Astrocyte (in vitro differentiated cells and primary cell): ENCODE data around the gene ITGA2B. TPM values are rescaled to one million over a fixed set of nuclear protein-coding genes. Genes with fewer than 3 reads are reported as not detected.
"Not testable (repeated sequence)": the region's sequence is repeated elsewhere in the genome, so short reads cannot be mapped to it uniquely, and the experiment has no call there.

ENCODE experiments used
- DNase-seq: peaks from one replicate; pipeline ENCODE4 v3.0.0-alpha.2; 2010; ENCODE audit warnings: low read depth
- FAIRE-seq: peaks from 2 replicates; lab custom pipeline; 2011; peaks lifted over from hg19 to GRCh38; lab: Jason Lieb, UNC
- H2AFZ ChIP-seq: 2 replicates; pipeline ENCODE4 v1.6.0; 2012; ENCODE audit warnings: low read depth, low read length, inconsistent platforms
- H3K27ac ChIP-seq: 2 replicates; pipeline ENCODE4 v1.5.1; 2011; ENCODE audit warnings: low read depth, low read length, inconsistent platforms
- H3K27me3 ChIP-seq: 2 replicates; pipeline ENCODE4 v1.6.0; 2011; ENCODE audit warnings: low read length, inconsistent platforms; ENCODE audit not compliant: insufficient read depth
- H3K36me3 ChIP-seq: 2 replicates; pipeline ENCODE4 v1.5.1; 2011; ENCODE audit warnings: low read length, inconsistent platforms; ENCODE audit not compliant: insufficient read depth
- H3K4me1 ChIP-seq: 2 replicates; pipeline ENCODE4 v1.5.1; 2011; ENCODE audit warnings: low read length, inconsistent platforms; ENCODE audit not compliant: insufficient read depth
- H3K4me2 ChIP-seq: 2 replicates; pipeline ENCODE4 v1.6.0; 2012; ENCODE audit warnings: low read length, inconsistent platforms
- H3K4me3 ChIP-seq: 2 replicates; pipeline ENCODE4 v1.5.1; 2011; ENCODE audit warnings: low read depth, mild to moderate bottlenecking, low read length, inconsistent platforms; ENCODE audit not compliant: insufficient read depth
- H3K79me2 ChIP-seq: 2 replicates; pipeline ENCODE4 v1.6.0; 2012; ENCODE audit warnings: mild to moderate bottlenecking, low read length, inconsistent platforms; ENCODE audit not compliant: insufficient read depth
- H3K9ac ChIP-seq: 2 replicates; pipeline ENCODE4 v1.6.0; 2012; ENCODE audit warnings: mild to moderate bottlenecking, low read length, inconsistent platforms
- H3K9me3 ChIP-seq: 2 replicates; pipeline ENCODE4 v1.5.1; 2012; ENCODE audit warnings: low read depth, mild to moderate bottlenecking, low read length, inconsistent platforms; ENCODE audit not compliant: insufficient read depth
- H4K20me1 ChIP-seq: 2 replicates; pipeline ENCODE4 v1.6.0; 2012; ENCODE audit warnings: low read length, inconsistent platforms; ENCODE audit not compliant: insufficient read depth
- H3K27ac Mint-ChIP-seq: one replicate; pipeline ENCODE4 v1.8.0; 2021; ENCODE audit warnings: mild to moderate bottlenecking, mixed read lengths; ENCODE audit not compliant: unreplicated experiment
- H3K27me3 Mint-ChIP-seq: one replicate; pipeline ENCODE4 v1.8.0; 2021; ENCODE audit warnings: low read depth, mixed read lengths; ENCODE audit not compliant: unreplicated experiment
- H3K36me3 Mint-ChIP-seq: one replicate; pipeline ENCODE4 v1.8.0; 2021; ENCODE audit warnings: low read depth, mixed read lengths; ENCODE audit not compliant: unreplicated experiment
- H3K4me1 Mint-ChIP-seq: one replicate; pipeline ENCODE4 v1.8.0; 2021; ENCODE audit warnings: low read depth, mixed read lengths; ENCODE audit not compliant: unreplicated experiment
- H3K4me3 Mint-ChIP-seq: one replicate; pipeline ENCODE4 v1.8.0; 2021; ENCODE audit warnings: mild to moderate bottlenecking, moderate library complexity, mixed read lengths; ENCODE audit not compliant: unreplicated experiment
- H3K9me3 Mint-ChIP-seq: one replicate; pipeline ENCODE4 v1.8.0; 2021; ENCODE audit warnings: mild to moderate bottlenecking, mixed read lengths; ENCODE audit not compliant: unreplicated experiment
- EZH2 ChIP-seq: IDR thresholded peaks from 2 replicates; pipeline ENCODE4 v1.6.1; 2012; ENCODE audit warnings: mild to moderate bottlenecking, low read length, inconsistent platforms; ENCODE audit not compliant: insufficient read depth
- total RNA-seq: library from RNA; stranded (reverse); gene quantifications from 2 replicates; pipeline ENCODE4 v1.2.1, GENCODE V29; 2021
- TF ChIP-seq, protein P1 (sequence below): IDR thresholded peaks from 2 replicates; pipeline ENCODE4 v1.5.1; 2011; ENCODE audit warnings: low read depth, mild to moderate bottlenecking, inconsistent platforms, low read length, moderate library complexity; ENCODE audit not compliant: insufficient read depth

ITGA2B gene
- total RNA-seq, 1 donor from 2014 or later = 0.68 TPM

GRCh38 chr17:44331249-44331760 is 58.1 kb downstream of the ITGA2B start:
- Histone ChIP-seq H3K4me1 (no peaks in the 10 kb centered on the region), H3K4me3 (no peak overlapping the region), H3K9me3 (no peaks in the 10 kb centered on the region), H3K9ac (no peak overlapping the region), H3K27me3 (peaks cover 3% of the 10 kb centered on the region), H2AFZ (no peak overlapping the region), H3K27ac (no peak overlapping the region), H3K4me2 (no peak overlapping the region), H3K36me3 (no peaks in the 10 kb centered on the region), H3K79me2 (no peaks in the 10 kb centered on the region), H4K20me1 (no peaks in the 10 kb centered on the region)
- FAIRE-seq = no peak
- Mint-ChIP-seq H3K4me1 (peaks cover 2% of the 10 kb centered on the region), H3K27me3 (peaks cover 9% of the 10 kb centered on the region), H3K4me3 (no peak overlapping the region), H3K9me3 (no peaks in the 10 kb centered on the region), H3K27ac (no peak overlapping the region), H3K36me3 (no peaks in the 10 kb centered on the region)
- peak; percentile 16 for DNase-seq
- TF ChIP-seq EZH2 = no peak
- TF ChIP-seq, protein P1, sequence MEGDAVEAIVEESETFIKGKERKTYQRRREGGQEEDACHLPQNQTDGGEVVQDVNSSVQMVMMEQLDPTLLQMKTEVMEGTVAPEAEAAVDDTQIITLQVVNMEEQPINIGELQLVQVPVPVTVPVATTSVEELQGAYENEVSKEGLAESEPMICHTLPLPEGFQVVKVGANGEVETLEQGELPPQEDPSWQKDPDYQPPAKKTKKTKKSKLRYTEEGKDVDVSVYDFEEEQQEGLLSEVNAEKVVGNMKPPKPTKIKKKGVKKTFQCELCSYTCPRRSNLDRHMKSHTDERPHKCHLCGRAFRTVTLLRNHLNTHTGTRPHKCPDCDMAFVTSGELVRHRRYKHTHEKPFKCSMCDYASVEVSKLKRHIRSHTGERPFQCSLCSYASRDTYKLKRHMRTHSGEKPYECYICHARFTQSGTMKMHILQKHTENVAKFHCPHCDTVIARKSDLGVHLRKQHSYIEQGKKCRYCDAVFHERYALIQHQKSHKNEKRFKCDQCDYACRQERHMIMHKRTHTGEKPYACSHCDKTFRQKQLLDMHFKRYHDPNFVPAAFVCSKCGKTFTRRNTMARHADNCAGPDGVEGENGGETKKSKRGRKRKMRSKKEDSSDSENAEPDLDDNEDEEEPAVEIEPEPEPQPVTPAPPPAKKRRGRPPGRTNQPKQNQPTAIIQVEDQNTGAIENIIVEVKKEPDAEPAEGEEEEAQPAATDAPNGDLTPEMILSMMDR = peak; percentile 83

- not testable (repeated sequence) for H3K27ac ChIP-seq, H3K4me1 Mint-ChIP-seq, H3K27me3 ChIP-seq, H3K79me2 ChIP-seq, H3K36me3 ChIP-seq, H3K27me3 Mint-ChIP-seq, H2AFZ ChIP-seq, H4K20me1 ChIP-seq, H3K9me3 ChIP-seq, H3K4me2 ChIP-seq, H3K9ac ChIP-seq, H3K27ac Mint-ChIP-seq, H3K4me1 ChIP-seq, H3K9me3 Mint-ChIP-seq, H3K36me3 Mint-ChIP-seq, DNase-seq, H3K4me3 ChIP-seq, H3K4me3 Mint-ChIP-seq, FAIRE-seq
Observed at GRCh38 chr17:44330263-44330662, 59.2 kb downstream of the ITGA2B start.

DNA sequence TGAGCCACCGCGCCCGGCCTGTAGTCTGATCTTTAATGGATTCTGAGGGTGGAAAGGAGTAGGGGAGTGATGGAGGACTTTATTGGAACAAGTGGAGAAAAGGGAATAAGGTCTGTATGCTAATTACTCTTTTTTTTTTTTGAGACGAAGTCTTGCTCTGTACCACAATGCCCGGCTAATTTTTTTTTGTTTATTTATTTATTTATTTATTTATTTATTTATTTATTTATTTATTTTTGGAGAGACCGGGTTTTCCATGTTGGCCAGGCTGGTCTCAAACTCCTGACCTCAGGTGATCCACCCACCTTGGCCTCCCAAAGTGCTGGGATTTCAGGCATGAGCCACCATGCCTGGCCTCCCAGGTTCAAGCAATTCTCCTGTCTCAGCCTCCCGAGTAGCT is 59.9 kb downstream of the ITGA2B start:
- not testable (repeated sequence) for H3K4me1 ChIP-seq, H4K20me1 ChIP-seq, H3K9ac ChIP-seq, H3K27ac Mint-ChIP-seq, H3K9me3 Mint-ChIP-seq, H2AFZ ChIP-seq, H3K4me2 ChIP-seq, H3K27me3 ChIP-seq, FAIRE-seq, DNase-seq, H3K27ac ChIP-seq, H3K36me3 ChIP-seq, H3K4me1 Mint-ChIP-seq, H3K4me3 Mint-ChIP-seq, H3K36me3 Mint-ChIP-seq, H3K27me3 Mint-ChIP-seq, H3K9me3 ChIP-seq, H3K79me2 ChIP-seq, H3K4me3 ChIP-seq
